Skeletal muscle satellite cell (primary cell): ENCODE measurements around the gene ADAMTS4.

Source experiments
- H3K27me3 ChIP-seq: 2 replicates; pipeline ENCODE4 v1.7.0; 2013; ENCODE audit warnings: low read length; ENCODE audit not compliant: control insufficient read depth, insufficient read depth
- H3K36me3 ChIP-seq: 2 replicates; pipeline ENCODE4 v1.7.0; 2013; ENCODE audit warnings: mild to moderate bottlenecking, control low read depth, low read length; ENCODE audit not compliant: insufficient read depth
- H3K4me1 ChIP-seq: 2 replicates; pipeline ENCODE4 v1.7.0; 2013; ENCODE audit warnings: low read length; ENCODE audit not compliant: control insufficient read depth, insufficient read depth
- H3K4me2 ChIP-seq: 2 replicates; pipeline ENCODE4 v1.7.0; 2013; ENCODE audit warnings: mild to moderate bottlenecking, low read length
- H3K4me3 ChIP-seq: 2 replicates; pipeline ENCODE4 v1.7.0; 2013; ENCODE audit warnings: low read length
- H3K9ac ChIP-seq: 2 replicates; pipeline ENCODE4 v1.7.0; 2013; ENCODE audit warnings: mild to moderate bottlenecking, low read depth, low read length, moderate library complexity
- H3K9me3 ChIP-seq: replicated peaks from 2 replicates; pipeline ENCODE4 v1.7.0; 2013; ENCODE audit warnings: mild to moderate bottlenecking, control low read depth, low read length

Gene ADAMTS4

GRCh38 chr1:161164901-161165610 is 33.8 kb downstream of the ADAMTS4 start:
- H3K9ac ChIP-seq: peak overlapping the region; percentile 87
- peak overlapping the region; percentile 92 for H3K4me2 ChIP-seq
- peak overlapping the region; percentile 91 for H3K4me3 ChIP-seq
- H3K9me3 ChIP-seq: no peaks in the 10 kb centered on the region
- no peaks in the 10 kb centered on the region for H3K27me3 ChIP-seq
- peaks cover 19% of the 10 kb centered on the region for H3K4me1 ChIP-seq
- peaks cover 37% of the 10 kb centered on the region for H3K36me3 ChIP-seq

- Histone ChIP-seq H3K4me3 (no peak overlapping the region), H3K9ac (no peak overlapping the region), H3K4me1 (peaks cover 25% of the 10 kb centered on the region), H3K27me3 (no peaks in the 10 kb centered on the region), H3K36me3 (peaks cover 33% of the 10 kb centered on the region), H3K9me3 (no peaks in the 10 kb centered on the region), H3K4me2 (no peak overlapping the region)
Observed at GRCh38 chr1:161163793-161164192, 35.1 kb downstream of the ADAMTS4 start.

GRCh38 chr1:161162806-161163205 is 36.0 kb downstream of the ADAMTS4 start:
- Histone ChIP-seq H3K27me3 (no peaks in the 10 kb centered on the region), H3K4me2 (no peak overlapping the region), H3K4me3 (no peak overlapping the region), H3K9me3 (no peaks in the 10 kb centered on the region), H3K4me1 (peaks cover 30% of the 10 kb centered on the region), H3K9ac (no peak overlapping the region), H3K36me3 (peaks cover 43% of the 10 kb centered on the region)

GRCh38 chr1:161162052-161162451 is 36.8 kb downstream of the ADAMTS4 start:
- Histone ChIP-seq H3K4me2 (no peak overlapping the region), H3K27me3 (no peaks in the 10 kb centered on the region), H3K9ac (no peak overlapping the region), H3K9me3 (no peaks in the 10 kb centered on the region), H3K4me3 (no peak overlapping the region), H3K4me1 (peaks cover 26% of the 10 kb centered on the region), H3K36me3 (peaks cover 50% of the 10 kb centered on the region)

- Histone ChIP-seq H3K4me3 (no peak overlapping the region), H3K4me1 (peaks cover 25% of the 10 kb centered on the region), H3K9me3 (no peaks in the 10 kb centered on the region), H3K36me3 (peaks cover 53% of the 10 kb centered on the region), H3K27me3 (no peaks in the 10 kb centered on the region), H3K4me2 (no peak overlapping the region), H3K9ac (no peak overlapping the region)
Observed at GRCh38 chr1:161161652-161162051, 37.2 kb downstream of the ADAMTS4 start.

- Histone ChIP-seq H3K4me2 (peak overlapping the region; percentile 93), H3K36me3 (peaks cover 53% of the 10 kb centered on the region), H3K4me3 (no peak overlapping the region), H3K27me3 (no peaks in the 10 kb centered on the region), H3K9ac (no peak overlapping the region), H3K4me1 (peaks cover 24% of the 10 kb centered on the region), H3K9me3 (no peaks in the 10 kb centered on the region)
Observed at GRCh38 chr1:161160671-161161145, 38.1 kb downstream of the ADAMTS4 start.

GRCh38 chr1:161159913-161160243 is 39.0 kb downstream of the ADAMTS4 start:
- peak overlapping the region; percentile 86 for H3K9ac ChIP-seq
- peaks cover 19% of the 10 kb centered on the region for H3K4me1 ChIP-seq
- peak overlapping the region; percentile 93 for H3K4me2 ChIP-seq
- peaks cover 49% of the 10 kb centered on the region for H3K36me3 ChIP-seq
- H3K9me3 ChIP-seq: no peaks in the 10 kb centered on the region
- no peaks in the 10 kb centered on the region for H3K27me3 ChIP-seq
- peak overlapping the region; percentile 86 for H3K4me3 ChIP-seq

- no peaks in the 10 kb centered on the region for H3K9me3 ChIP-seq
- peak within 1 kb of the TSS; percentile 93 for H3K4me2 ChIP-seq
- peaks cover 44% of the 10 kb centered on the region for H3K36me3 ChIP-seq
- peaks cover 23% of the 10 kb centered on the region for H3K4me1 ChIP-seq
- peak within 1 kb of the TSS; percentile 86 for H3K4me3 ChIP-seq
- peak within 1 kb of the TSS; percentile 86 for H3K9ac ChIP-seq
- H3K27me3 ChIP-seq: no peaks in the 10 kb centered on the region
Observed at GRCh38 chr1:161159087-161159912, 39.6 kb downstream of the ADAMTS4 start, which contains the start of gene USP21. Gene USP21 (plus strand): TSS chr1:161159500. CDS start chr1:161160641, 1,141 bp downstream.

GRCh38 chr1:161158316-161159010 is 40.4 kb downstream of the ADAMTS4 start:
- Histone ChIP-seq H3K9me3 (no peaks in the 10 kb centered on the region), H3K36me3 (peaks cover 40% of the 10 kb centered on the region), H3K4me1 (peaks cover 23% of the 10 kb centered on the region), H3K4me3 (peak overlapping the region; percentile 86), H3K27me3 (no peaks in the 10 kb centered on the region), H3K9ac (peak overlapping the region; percentile 86), H3K4me2 (peak overlapping the region; percentile 93)

GRCh38 chr1:161157867-161158266 is 41.0 kb downstream of the ADAMTS4 start:
- H3K4me1 ChIP-seq: peaks cover 23% of the 10 kb centered on the region
- H3K4me3 ChIP-seq: no peak overlapping the region

GRCh38 chr1:161153682-161154337 is 45.0 kb downstream of the ADAMTS4 start, which contains the start of gene UFC1:
Gene UFC1 (plus strand): TSS chr1:161153978. CDS start chr1:161153998, 20 bp downstream.
- Histone ChIP-seq H3K36me3 (peaks cover 20% of the 10 kb centered on the region), H3K4me1 (peaks cover 12% of the 10 kb centered on the region), H3K9me3 (no peaks in the 10 kb centered on the region), H3K4me2 (peak within 1 kb of the TSS; percentile 80), H3K4me3 (peak within 1 kb of the TSS; percentile 91), H3K27me3 (no peaks in the 10 kb centered on the region), H3K9ac (peak within 1 kb of the TSS; percentile 97)

More at GRCh38 chr1:161157867-161158266, 41.0 kb downstream of the ADAMTS4 start:
- no peaks in the 10 kb centered on the region for H3K27me3 ChIP-seq
- H3K36me3 ChIP-seq: peaks cover 37% of the 10 kb centered on the region
- no peak overlapping the region for H3K4me2 ChIP-seq
- no peak overlapping the region for H3K9ac ChIP-seq
- no peaks in the 10 kb centered on the region for H3K9me3 ChIP-seq
